GM06990 (cell line): ENCODE measurements around the gene DEPDC4.
A peak's percentile ranks its signal among the peaks of the same experiment; 100 is the strongest.
"Not testable (repeated sequence)": the region's sequence is repeated elsewhere in the genome, so short reads cannot be mapped to it uniquely, and the experiment has no call there.

ENCODE experiments used
- DNase-seq: peaks from one replicate; pipeline ENCODE4 v3.0.0-alpha.2; 2011; ENCODE audit not compliant: insufficient read length; ENCODE audit errors: extremely low read depth
- H3K27me3 ChIP-seq: replicated peaks from 2 replicates; pipeline ENCODE4 v1.6.0; 2011; ENCODE audit warnings: low read length; ENCODE audit not compliant: control insufficient read depth, insufficient read depth
- H3K36me3 ChIP-seq: 2 replicates; pipeline ENCODE4 v1.5.1; 2011; ENCODE audit warnings: low read length; ENCODE audit not compliant: control insufficient read depth, insufficient read depth
- H3K4me3 ChIP-seq: replicated peaks from 2 replicates; pipeline ENCODE4 v1.5.1; 2011; ENCODE audit warnings: low read depth, mild to moderate bottlenecking, control low read depth, low read length
- TF ChIP-seq, protein P1 (sequence below): IDR thresholded peaks from 2 replicates; pipeline ENCODE4 v1.5.1; 2011; ENCODE audit warnings: low read length, control low read depth, mild to moderate bottlenecking, inconsistent platforms; ENCODE audit not compliant: insufficient read depth, poor library complexity, severe bottlenecking

The DEPDC4 gene

DNA sequence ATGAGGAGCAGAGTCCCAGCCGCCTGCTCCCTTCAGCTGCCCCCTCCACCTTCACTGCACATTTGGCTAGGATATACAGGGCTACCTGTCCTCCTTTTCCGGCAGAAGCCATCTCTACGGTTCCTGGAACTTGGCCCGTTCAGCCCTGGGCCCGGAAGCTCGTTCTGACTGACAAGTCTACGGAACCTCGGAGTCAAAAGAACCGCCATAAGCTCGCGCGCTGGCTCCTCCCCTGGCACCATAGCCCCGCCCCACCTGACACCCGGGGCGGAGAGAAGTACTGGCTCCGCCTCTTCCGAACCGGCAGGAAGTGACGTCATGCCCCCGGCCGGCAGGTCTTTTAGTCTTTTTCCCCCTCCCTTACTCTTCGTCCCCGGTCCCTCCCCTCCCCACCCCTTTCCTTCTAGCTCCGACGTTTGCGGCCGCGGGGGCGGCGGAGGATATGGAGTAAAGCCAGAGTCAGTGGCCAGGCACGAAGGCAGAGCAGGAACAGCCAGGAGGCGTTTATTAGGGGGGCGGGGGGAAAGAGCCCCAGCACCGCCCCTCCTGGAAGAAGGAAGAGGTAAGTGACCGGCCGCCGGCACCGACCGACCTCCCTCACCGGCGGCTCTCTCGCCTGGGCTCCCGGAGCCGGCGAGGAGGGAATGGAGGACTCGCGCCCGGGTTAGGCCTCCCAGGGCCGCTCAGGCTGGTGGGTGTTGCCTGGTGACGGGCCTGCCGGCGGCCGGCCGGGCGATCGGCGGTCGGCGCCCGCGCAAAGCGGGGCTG lies at the start of gene DEPDC4, which contains the start of gene SCYL2:
Gene DEPDC4 (minus strand): TSS at position 245 of the 768 bp plus-strand sequence. CDS start 3 bp downstream, at position 242.
Gene SCYL2 (plus strand): TSS at position 343 of the 768 bp plus-strand sequence. CDS start 15,794 bp downstream, outside the sequence.
- TF ChIP-seq, protein P1, sequence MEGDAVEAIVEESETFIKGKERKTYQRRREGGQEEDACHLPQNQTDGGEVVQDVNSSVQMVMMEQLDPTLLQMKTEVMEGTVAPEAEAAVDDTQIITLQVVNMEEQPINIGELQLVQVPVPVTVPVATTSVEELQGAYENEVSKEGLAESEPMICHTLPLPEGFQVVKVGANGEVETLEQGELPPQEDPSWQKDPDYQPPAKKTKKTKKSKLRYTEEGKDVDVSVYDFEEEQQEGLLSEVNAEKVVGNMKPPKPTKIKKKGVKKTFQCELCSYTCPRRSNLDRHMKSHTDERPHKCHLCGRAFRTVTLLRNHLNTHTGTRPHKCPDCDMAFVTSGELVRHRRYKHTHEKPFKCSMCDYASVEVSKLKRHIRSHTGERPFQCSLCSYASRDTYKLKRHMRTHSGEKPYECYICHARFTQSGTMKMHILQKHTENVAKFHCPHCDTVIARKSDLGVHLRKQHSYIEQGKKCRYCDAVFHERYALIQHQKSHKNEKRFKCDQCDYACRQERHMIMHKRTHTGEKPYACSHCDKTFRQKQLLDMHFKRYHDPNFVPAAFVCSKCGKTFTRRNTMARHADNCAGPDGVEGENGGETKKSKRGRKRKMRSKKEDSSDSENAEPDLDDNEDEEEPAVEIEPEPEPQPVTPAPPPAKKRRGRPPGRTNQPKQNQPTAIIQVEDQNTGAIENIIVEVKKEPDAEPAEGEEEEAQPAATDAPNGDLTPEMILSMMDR: no peak
- peak; percentile 98 for DNase-seq
- peak within 1 kb of the TSS; percentile 89 for H3K4me3 ChIP-seq

DNA sequence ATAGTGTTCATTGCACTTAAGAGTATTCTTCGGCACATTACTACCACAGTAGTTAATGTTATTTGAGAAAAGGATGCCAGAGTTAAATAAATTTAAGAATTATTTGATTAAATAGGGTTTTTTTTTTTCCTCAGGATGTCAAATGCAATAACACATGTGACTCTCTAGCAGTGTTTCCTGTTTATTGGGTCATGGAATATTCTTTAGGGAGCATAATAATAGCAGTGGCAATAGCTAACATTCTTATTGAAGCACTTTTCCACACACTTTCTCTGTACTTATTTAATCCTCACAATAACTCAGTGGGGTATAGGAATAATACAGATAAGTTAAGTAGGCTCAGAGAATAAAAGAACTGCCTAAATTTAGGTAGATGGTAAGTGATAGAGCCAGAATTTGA lies 44.4 kb upstream of the DEPDC4 start:
- no peaks in the 10 kb centered on the region for H3K27me3 ChIP-seq
- no peak for DNase-seq
- H3K4me3 ChIP-seq: no peak overlapping the region
- TF ChIP-seq, protein P1: no peak
- H3K36me3 ChIP-seq: no peaks in the 10 kb centered on the region

More for the DNA sequence above, at the start of gene DEPDC4, which contains the start of gene SCYL2:
- H3K27me3 ChIP-seq: no peaks in the 10 kb centered on the region
- H3K36me3 ChIP-seq: no peaks in the 10 kb centered on the region

DNA sequence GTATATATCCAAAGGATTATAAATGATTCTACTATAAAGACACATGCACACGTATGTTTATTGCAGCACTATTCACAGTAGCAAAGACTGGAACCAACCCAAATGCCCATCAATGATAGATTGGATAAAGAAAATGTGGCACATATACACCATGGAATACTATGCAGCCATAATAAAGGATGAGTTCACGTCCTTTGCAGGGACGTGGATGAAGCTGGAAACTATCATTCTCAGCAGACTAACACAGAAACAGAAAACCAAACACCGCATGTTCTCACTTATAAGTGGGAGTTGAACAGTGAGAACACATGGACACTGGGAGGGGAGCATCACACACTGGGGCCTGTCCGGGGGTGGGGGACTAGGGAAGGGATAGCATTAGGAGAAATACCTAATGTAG lies 41.3 kb upstream of the DEPDC4 start:
- not testable (repeated sequence) for DNase-seq, H3K4me3 ChIP-seq, H3K27me3 ChIP-seq, H3K36me3 ChIP-seq

DNA sequence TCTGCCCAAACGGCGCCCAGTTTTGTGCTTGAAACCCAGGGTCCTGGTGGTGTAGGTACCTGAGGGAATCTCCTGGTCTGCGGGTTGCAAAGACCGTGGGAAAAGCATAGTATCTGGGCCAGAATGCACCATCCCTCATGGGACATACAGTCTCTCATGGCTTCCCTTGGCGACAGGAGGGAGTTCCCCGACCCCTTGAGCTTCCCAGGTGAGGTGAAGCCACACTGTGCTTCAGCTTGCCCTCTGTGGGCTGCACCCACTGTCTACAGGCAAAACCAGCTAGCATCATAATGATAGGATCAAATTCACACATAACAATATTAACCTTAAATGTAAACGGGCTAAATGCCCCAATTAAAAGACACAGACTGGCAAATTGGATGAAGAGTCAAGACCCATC lies 37.5 kb upstream of the DEPDC4 start:
- not testable (repeated sequence) for H3K4me3 ChIP-seq, H3K36me3 ChIP-seq, DNase-seq, H3K27me3 ChIP-seq

DNA sequence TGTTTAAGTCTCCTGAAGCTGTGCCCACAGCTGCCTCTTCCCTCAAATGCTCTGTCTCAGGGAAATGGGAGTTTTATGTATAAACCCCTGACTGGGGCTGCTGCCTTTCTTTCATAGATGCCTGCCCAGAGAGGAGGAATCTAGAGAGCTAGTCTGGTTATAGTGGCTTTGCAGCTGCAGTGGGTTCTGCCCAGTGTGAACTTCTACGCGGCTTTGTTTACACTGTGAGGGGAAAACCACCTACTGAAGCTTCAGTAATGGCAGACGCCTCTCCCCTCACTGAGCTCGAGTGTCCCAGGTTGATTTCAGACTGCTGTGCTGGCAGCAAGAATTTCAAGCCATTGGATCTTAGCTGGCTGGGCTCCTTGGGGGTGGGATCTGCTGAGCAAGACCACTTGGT lies 37.0 kb upstream of the DEPDC4 start:
- Histone ChIP-seq H3K4me3 (no peak overlapping the region), H3K36me3 (peaks cover 10% of the 10 kb centered on the region), H3K27me3 (no peaks in the 10 kb centered on the region)
- TF ChIP-seq, protein P1: no peak
- DNase-seq: no peak

DNA sequence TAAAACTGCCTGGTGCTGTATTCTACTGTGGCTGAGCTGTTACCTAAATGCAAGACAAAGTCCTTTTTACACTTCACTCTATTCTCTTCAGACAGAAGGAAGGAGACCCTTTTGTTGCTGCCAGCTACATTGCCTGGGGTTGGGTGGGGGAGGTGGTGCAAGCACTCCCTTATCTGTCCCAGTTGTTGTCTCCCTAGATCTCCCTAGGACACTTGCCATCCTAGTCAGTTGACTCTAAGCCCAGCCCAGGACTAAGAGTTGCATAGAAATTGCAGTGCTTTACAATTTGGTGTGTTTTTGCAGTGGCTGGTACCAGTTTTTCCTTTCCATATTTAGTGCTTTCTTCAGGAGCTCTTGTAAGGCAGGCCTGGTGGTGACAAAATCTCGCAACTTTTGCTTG lies 35.2 kb upstream of the DEPDC4 start:
- no peak for DNase-seq
- Histone ChIP-seq H3K27me3 (no peaks in the 10 kb centered on the region), H3K4me3 (no peak overlapping the region), H3K36me3 (peaks cover 11% of the 10 kb centered on the region)
- TF ChIP-seq, protein P1: no peak
